Adrenal gland (tissue), 12 donors: ENCODE measurements around the gene CCDC174. TPM values are rescaled to one million over a fixed set of nuclear protein-coding genes. Genes with fewer than 3 reads are reported as not detected.

Source experiments
- DNase-seq, 7 donors: peaks; one replicate each; pipeline ENCODE4 v3.0.0-alpha.2; 2019 to 2020
- H3K27ac ChIP-seq, 5 donors: fragments of 200-600 bp; sonication (generic) in 4 of 5; 1 replicate in 3 of 5; 2 replicates in 2 of 5; pipeline versions ENCODE4 v1.5.1 to v1.8.0; 2016 to 2020; ENCODE audit warnings: mild to moderate bottlenecking in 1 of 5
- H3K27me3 ChIP-seq: fragments of 200-600 bp; 2 replicates; pipeline ENCODE4 v1.8.0; 2021
- H3K36me3 ChIP-seq, 2 donors: fragments of 200-600 bp; replicated peaks in 1 of 2; 1 replicate in 1 of 2; 2 replicates in 1 of 2; pipeline versions ENCODE4 v1.5.1 to v1.8.0; 2018 to 2022
- H3K4me1 ChIP-seq, 2 donors: fragments of 200-600 bp; replicated peaks in 1 of 2; 1 replicate in 1 of 2; 2 replicates in 1 of 2; pipeline versions ENCODE4 v1.5.1 to v1.8.0; 2018 to 2021
- H3K4me3 ChIP-seq, 4 donors: fragments of 200-600 bp; sonication (generic) in 3 of 4; one replicate each; pipeline ENCODE4 v1.5.1; 2016 to 2018
- H3K9me3 ChIP-seq, 3 donors: fragments of 200-600 bp; sonication (generic) in 1 of 3; replicated peaks in 1 of 3; 1 replicate in 2 of 3; 2 replicates in 1 of 3; pipeline versions ENCODE4 v1.5.1 to v1.8.0; 2016 to 2021
- POLR2A ChIP-seq, 2 donors: fragments of 450-650 bp; IDR thresholded peaks; one replicate each; pipeline ENCODE4 v1.6.1; 2017; ENCODE audit warnings: antibody characterized with exemption in 2 of 2, mild to moderate bottlenecking in 2 of 2, moderate library complexity in 1 of 2
- WGBS, 4 donors: extraction: QIAGEN DNeasy Blood & Tissue Kit in 2 of 4; methylation state at CpG; one replicate each; pipeline versions ENCODE4 v1.1.5 to v1.1.7; 2013 to 2017; 5-methylcytosine and 5-hydroxymethylcytosine counted together
- intact Hi-C, 2 donors: fragments of 100-400 bp; cut with DNase I; formaldehyde crosslinking; loops; one replicate each; pipeline versions ENCODE4 v1.14.1 to v1.15.0; 2022 to 2023
- polyA plus RNA-seq, 3 donors: library from polyadenylated mRNA; stranded (reverse); fragments of 200-250 nt in 2 of 3; fragments of 350-450 nt in 1 of 3; fragmentation: Illumina TruSeq in 1 of 3; extraction: RNeasy Lipid Tissue Mini Kit (QIAGEN cat#74804) in 1 of 3; gene quantifications; one replicate each; pipeline ENCODE4 v1.2.3, GENCODE V29; 2013 to 2014
- total RNA-seq, 9 donors: library from RNA; depleted of rRNA in 4 of 9; stranded (reverse); fragments of >200 nt in 4 of 9; fragments of 120-200 nt in 1 of 9; fragmentation: NEBNext Ultra II Directional in 1 of 9; extraction: Animal tissue kit (Norgen Biotek cat#: 25700) in 1 of 9; gene quantifications; one replicate each; pipeline versions ENCODE4 v1.1.0 to v1.2.4, GENCODE V29; 2013 to 2023
- TF ChIP-seq, protein P1 (sequence below), 6 experiments: fragments of 450-650 bp in 4 of 6; fragments of 200-600 bp in 2 of 6; sonication (generic) in 1 of 6; IDR thresholded peaks; 1 replicate in 5 of 6; 2 replicates in 1 of 6; pipeline versions ENCODE4 v1.5.1 to v1.8.0; 2016 to 2021; ENCODE audit warnings: antibody characterized with exemption in 6 of 6, mild to moderate bottlenecking in 2 of 6, moderate library complexity in 1 of 6
- donor health status: healthy with polysubstance abuse.
- donor health status: Bipolar disorder and iron deficiency.
- donor health status: DM: yes; HTN: yes; CAD: no.
- donor health status: DM: no; HTN: no; CAD: no.
- donor health status: DM: no; HTN: no; CAD: no.
- donor health status: DM: yes; HTN: yes; CAD: no.

Gene CCDC174
- total and polyA plus RNA-seq, 12 donors: 4.3 to 31.6 (median 20.1) TPM

DNA sequence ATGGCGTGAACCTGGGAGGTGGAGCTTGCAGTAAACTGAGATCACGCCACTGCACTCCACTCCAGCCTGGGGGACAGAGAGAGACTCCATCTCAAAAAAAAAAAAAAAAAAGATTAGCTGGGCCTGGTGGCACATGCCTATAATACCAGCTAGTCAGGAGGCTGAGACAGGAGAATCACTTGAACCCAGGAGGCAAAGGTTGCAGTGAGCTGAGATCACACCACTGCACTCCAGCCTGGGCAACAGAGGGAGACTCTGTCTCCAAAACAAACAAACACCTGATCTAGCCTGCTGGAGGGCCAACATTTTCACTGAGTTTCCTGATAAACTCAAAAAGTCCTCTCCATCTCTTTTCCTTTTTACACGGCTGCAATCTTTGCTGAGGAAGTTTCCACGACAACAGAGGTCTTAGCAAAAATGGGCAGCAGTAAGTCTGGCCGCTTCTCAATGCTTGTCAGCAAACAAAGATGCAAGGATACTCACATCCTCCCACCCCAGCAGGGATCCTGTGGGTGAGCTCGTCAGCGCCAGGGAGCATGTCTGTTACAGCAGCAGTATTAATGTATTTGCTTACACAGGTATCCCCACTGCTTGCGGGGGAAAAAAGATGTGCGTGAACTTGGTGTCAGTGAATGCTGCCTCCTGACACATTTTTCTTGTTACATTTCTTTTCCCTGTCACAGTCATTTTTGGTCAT is 21.0 kb upstream of the CCDC174 start:
- Histone ChIP-seq H3K27me3 (no peaks in the 10 kb centered on the region), H3K9me3 (no peaks in the 10 kb centered on the region), H3K36me3 (no peaks in the 10 kb centered on the region), H3K27ac (no peak overlapping the region), H3K4me1 (no peaks in the 10 kb centered on the region), H3K4me3 (no peak overlapping the region)
- 76 to 89% (median 87%) methylated on average over 9 of the region's 9 CpGs for WGBS, 4 donors
- TF ChIP-seq POLR2A (IDR thresholded peaks at IDR 0.05): no peak
- TF ChIP-seq, protein P1, sequence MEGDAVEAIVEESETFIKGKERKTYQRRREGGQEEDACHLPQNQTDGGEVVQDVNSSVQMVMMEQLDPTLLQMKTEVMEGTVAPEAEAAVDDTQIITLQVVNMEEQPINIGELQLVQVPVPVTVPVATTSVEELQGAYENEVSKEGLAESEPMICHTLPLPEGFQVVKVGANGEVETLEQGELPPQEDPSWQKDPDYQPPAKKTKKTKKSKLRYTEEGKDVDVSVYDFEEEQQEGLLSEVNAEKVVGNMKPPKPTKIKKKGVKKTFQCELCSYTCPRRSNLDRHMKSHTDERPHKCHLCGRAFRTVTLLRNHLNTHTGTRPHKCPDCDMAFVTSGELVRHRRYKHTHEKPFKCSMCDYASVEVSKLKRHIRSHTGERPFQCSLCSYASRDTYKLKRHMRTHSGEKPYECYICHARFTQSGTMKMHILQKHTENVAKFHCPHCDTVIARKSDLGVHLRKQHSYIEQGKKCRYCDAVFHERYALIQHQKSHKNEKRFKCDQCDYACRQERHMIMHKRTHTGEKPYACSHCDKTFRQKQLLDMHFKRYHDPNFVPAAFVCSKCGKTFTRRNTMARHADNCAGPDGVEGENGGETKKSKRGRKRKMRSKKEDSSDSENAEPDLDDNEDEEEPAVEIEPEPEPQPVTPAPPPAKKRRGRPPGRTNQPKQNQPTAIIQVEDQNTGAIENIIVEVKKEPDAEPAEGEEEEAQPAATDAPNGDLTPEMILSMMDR (IDR thresholded peaks at IDR 0.05): no peak
- no peak for DNase-seq
- intact Hi-C loops: no loop called here

DNA sequence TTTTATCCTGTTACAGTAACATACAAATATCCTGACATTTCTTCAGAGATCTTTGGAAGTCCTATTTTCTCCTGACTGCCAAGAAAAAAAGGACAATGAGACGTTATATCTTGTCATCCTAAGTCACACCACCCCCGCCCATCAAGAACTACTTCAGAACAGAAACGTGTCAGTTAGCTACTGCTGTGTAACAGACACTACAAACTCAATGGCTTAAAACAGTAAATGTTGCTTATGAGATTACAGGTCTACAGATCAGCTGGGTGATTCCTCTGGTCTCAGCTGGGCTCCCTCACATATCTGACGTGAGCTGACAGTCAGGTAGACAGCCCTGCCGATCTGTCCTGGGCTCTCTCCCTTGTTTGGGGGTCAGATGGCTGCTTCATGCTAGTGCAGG is 20.5 kb upstream of the CCDC174 start:
- peaks cover under 1% of the 10 kb centered on the region for H3K27me3 ChIP-seq
- 71 to 78% (median 75%) methylated on average over 5 of the region's 5 CpGs for WGBS, 4 donors
- no peaks in the 10 kb centered on the region for H3K9me3 ChIP-seq
- H3K4me1 ChIP-seq: no peaks in the 10 kb centered on the region
- no peak overlapping the region for H3K27ac ChIP-seq
- no peak overlapping the region for H3K4me3 ChIP-seq
- DNase-seq: no peak
- intact Hi-C loops: no loop called here
- no peak for TF ChIP-seq POLR2A (IDR thresholded peaks at IDR 0.05)
- TF ChIP-seq, protein P1 (IDR thresholded peaks at IDR 0.05): no peak
- H3K36me3 ChIP-seq: no peaks in the 10 kb centered on the region

DNA sequence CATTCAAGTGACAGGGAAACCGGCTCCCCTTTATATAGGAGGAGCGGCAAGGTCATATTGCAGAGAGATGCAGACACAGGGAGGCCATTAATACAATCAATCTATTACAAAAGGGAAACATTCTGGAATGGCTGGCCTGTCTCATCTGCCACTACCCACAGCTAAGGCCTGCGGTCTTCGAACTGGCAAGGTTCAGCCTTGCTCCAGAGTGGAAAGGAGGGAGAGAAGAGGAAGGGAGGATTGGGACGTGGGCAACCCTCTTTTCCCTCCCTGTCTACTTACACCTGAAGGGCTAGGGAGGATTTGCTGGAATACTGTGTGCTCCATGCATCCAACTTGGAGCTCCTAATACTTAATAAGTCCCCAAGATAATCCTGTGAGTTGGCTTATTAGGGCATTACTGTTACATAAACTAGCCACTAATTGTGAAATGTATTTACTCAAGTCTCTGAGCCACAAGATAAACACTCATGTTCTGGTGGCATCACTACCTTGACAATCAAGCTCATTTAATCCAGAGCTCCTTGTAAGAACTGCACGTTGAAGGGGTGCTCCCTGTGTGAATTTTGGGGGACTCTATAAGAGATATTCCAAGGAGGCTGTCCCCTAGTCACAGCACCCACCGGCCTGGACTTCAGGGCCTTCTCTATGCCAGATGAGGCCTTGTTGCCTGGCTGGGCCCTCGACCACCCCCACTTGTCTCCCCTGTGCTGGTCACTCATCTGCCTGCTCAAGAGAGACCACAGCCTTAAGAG is 19.7 kb upstream of the CCDC174 start:
- intact Hi-C loops: no loop called here
- WGBS, 4 donors: 79 to 86% (median 83%) methylated on average over 8 of the region's 8 CpGs
- no peak for TF ChIP-seq POLR2A (IDR thresholded peaks at IDR 0.05)
- Histone ChIP-seq H3K36me3 (no peaks in the 10 kb centered on the region), H3K27ac (no peak overlapping the region), H3K9me3 (no peaks in the 10 kb centered on the region), H3K4me3 (no peak overlapping the region), H3K4me1 (no peaks in the 10 kb centered on the region), H3K27me3 (peaks cover 7% of the 10 kb centered on the region)
- DNase-seq: no peak

DNA sequence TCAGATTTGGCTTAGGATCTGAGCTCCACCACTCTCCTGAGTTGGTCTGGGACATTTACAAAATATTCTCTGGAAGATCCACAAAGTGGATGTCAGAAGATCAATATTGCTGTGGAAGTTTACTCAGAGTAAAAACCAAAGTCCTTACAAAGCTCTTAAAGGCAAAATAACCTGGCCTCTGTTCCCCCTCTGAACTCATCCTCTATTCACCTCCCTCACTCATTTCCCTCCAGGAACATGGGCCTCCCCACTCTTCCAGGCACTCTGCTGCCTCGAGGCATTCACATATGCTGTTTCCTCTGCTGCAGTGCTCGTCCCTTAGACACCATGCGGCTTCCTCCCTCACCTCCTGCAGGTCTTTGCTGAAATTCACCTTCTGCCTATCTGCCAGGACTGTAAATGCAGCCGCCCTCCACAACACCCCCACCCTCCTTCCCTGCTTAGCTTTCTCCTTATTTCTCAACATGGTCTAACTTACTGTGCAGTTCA is 19.1 kb upstream of the CCDC174 start:
- no peak for DNase-seq
- no peak overlapping the region for H3K4me3 ChIP-seq
- no peaks in the 10 kb centered on the region for H3K9me3 ChIP-seq
- TF ChIP-seq, protein P1 (IDR thresholded peaks at IDR 0.05): no peak
- no peak for TF ChIP-seq POLR2A (IDR thresholded peaks at IDR 0.05)
- intact Hi-C loops: no loop called here
- no peaks in the 10 kb centered on the region for H3K36me3 ChIP-seq
- peaks cover 13% of the 10 kb centered on the region for H3K27me3 ChIP-seq
- no peak overlapping the region for H3K27ac ChIP-seq
- H3K4me1 ChIP-seq: no peaks in the 10 kb centered on the region
- WGBS, 4 donors: 46 to 65% (median 59%) methylated on average over 4 of the region's 4 CpGs
